Stimulated activated CD8-positive, alpha-beta memory T cell treated with anti-CD3 and anti-CD28 coated beads, Interleukin-12 subunit alpha, Interleukin-12 subunit beta, amount 100 ng/mL, for 4 hours (primary cell): ENCODE results near the gene PCLO.
"Not testable (repeated sequence)": the region's sequence is repeated elsewhere in the genome, so short reads cannot be mapped to it uniquely, and the experiment has no call there.

ENCODE experiments used
- DNase-seq: peaks from one replicate; pipeline ENCODE4 v3.0.0-alpha.2; 2020; ENCODE audit warnings: low read depth

Gene PCLO

DNA sequence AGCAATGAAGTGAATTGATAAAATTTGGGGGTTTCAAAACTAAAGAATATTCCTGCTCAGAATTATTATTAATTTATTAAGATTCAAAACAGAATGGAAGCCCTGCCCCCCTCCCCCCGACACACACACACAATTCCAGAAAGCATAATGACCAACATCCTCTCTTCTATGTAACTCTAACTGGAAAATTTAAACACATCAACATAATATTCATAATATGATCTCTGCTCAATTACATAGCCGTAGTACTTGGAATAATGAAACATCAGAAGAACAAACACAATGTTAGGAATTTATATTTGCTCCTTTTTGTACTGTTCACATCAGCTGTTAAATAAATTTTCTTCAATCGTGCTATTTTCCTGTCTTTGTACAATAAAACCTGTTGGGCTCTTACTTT lies 20.8 kb downstream of the PCLO start:
- DNase-seq = no peak

DNA sequence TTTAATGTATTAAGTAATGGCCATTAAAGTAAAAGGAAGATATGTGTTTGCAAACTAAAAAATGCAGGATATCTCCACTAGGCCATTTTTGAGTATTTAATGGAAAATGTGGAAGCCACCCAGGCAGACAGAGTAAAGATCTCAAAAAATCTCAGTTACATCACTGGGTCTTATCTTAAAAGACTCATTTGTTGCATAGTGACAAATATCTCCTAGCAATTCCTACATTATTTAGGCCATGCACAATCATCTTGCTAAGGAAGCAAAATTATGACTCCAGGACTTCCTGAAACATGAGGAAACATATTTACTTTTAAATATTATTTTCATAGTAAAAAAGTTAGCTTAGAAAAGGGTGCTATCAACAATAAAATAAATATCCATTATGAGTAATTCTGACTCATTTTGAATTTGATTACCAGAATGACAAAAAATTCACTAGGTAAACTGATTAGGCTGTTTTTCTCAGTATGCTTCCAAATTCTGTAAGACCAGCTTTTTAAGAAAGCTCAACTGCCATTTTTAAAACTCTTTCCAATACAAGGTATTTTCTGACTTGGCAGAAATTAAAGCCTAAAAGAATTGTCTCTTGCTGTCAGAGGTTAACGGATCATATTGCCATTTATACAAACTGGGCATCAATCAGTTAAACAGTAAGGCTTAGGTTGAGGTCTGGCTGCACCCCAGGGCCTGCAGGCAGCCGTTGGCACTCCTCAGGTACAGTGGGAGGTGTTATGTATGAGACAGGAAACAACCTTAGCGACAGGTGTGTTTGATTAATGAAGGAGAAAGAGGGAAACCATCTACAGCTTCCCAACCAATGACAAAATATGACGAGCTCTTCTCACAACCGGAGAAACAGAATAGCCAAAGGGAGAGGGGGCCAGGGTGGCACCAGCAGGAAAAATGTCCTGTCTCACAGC lies 31.8 kb downstream of the PCLO start:
- DNase-seq = no peak

DNA sequence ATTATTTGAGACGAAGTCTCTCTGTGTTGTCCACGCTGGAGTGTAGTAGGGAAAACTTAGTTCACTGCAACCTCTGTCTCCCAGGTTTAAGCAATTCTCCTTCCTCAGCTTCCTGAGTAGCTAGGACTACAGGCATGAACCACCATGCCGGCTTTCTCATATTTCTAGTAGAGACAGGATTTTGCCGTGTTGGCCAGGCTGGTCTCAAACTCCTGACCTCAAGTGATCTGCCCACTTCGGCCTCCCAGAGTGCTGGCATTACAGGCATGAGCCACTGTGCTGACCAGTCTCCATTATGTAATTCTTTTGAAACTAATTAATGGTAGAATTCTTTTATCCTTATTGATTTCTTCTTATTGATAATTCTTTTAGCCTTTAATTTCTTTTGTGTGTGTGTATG lies 32.5 kb downstream of the PCLO start:
- DNase-seq = no peak

DNA sequence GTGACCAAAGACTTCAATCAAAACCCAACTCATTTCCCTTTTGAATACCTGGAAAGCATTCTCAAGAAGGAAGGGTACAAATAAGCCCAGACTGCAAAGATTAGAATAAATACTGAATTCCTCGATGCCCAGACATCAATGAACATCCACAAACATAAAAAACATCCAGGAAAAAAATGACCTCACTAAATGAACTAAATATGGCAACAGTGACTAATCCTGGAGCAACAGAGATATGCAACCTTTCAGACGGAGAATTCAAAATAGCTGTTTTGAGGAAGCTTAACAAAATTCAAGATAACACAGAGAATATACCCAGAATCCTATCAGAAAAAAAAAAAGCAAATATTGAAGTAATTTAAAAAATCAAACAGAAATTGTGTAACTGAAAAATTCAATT lies 43.2 kb downstream of the PCLO start:
- DNase-seq = no peak

DNA sequence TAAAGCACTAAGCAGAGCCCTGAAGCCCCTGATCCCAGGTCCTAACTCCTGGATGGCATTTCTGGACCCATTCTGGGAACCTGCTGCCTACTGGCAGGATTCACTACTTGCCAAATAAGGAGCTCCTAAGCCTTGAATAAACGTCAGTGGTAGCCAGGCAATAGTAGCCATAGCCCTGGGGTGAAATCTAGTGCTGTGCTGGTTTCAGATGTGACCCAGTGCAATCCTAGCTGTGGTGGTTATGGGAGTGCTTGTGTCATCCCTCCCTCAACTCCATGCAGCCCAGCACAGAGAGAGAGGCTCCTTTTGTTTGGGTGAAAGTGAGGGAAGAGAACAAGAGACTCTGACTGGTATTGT lies 43.7 kb downstream of the PCLO start:
- DNase-seq = no peak

DNA sequence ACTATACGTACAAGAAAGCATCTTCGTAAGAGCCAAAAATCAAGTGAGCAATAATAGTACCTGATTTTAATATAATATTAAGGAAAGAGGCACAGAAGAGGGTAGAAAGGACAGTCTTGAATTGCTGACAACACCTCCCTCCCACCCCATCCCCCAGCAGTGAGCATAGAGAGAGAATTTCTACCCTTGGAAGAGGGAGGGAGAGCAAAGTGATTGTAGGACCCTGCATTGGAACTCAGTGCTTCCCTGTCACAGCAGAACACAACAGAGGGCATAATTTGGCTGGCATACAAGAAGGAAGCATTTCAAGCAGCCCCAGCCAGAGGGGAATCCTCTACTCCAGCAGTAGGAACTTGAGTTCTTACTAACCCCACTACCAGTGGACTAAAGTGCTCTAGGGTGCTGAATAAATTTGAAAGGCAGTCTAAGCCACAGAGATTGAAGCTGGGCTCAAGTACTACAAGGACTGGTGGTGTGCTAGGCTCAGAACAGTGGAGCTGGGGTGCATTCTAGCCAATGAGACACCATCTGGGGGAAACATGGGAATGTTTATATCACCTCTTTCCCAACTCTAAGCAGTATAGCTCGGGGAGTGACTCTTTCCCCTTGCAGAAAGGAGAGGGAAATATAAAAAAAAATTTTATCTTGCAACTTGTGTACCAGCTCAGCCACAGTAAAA lies 44.2 kb downstream of the PCLO start:
- no peak for DNase-seq

DNA sequence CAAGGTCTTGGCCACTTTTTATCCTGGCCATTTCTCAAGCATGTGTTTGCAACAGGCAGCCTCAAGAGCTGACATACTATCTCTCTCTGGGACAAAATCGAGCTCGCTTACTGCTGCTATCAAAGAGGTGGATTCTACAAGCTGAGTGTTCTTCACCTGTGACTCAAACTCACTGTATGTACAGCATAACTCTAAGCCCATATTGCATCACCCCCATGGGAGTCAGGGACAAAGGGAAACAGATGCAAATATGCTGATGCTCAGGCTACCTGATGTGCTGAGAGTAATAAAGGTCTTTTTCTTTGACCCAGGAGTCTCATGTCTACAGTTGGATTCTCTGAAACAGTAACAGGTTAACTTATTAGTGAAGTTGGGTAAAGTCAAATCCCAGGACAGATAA lies 45.2 kb downstream of the PCLO start:
- no peak for DNase-seq

DNA sequence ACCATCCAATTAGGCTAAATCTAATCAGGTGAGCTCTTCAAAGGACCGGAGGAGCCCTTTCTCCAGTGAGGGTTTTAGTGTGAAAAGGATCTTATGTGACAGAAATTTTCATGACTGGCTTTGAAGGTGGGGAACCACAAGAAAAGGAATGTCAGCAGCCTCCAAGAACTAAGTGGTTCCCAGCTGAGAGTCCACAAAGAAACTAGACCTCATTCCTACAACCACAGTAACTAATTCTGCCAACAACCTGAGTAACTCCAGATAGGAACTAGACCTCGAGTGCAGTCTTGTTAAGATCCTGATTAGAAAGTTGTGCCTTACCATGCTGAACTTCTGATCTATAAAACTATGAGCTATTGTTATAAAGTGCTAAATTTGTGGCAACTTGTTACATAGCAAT lies 51.3 kb downstream of the PCLO start:
- no peak for DNase-seq

DNA sequence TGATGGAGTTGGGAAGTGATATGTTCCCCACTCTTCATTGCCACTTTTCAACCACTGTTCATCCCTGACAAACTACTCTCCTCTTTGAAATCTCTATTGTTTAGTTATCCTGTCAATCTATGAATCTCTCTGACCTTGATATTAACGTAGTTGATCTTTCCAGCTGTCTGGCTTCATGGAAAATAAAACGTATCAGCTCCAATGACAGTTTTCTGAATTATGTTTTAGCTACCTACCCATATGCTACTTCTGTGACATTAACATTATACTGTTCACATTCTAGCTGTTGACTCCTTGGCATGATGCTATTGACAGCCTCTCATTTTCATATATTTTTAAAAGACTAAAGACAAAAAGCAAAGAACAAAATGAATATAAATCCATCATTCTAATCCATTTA lies 53.3 kb downstream of the PCLO start:
- DNase-seq = no peak

DNA sequence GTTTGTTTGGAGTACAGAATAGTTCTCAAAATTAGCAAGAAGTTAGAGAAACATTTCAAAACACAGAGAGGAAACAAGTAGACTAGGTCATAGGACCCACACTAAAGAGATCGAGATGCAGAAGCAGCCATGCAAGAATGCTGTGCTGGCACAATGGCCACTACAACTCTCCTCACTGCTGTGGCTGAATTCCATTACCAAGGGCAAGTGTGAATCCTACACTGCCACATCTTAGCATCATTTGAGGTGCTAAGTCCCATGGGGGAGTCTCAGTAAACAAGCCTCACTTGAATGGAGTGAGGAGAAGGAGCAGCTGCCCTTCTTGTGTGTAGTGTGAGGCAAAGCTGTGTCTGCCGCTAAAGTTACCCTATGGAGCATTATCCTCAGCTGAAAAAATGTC lies 56.7 kb downstream of the PCLO start:
- DNase-seq = no peak

DNA sequence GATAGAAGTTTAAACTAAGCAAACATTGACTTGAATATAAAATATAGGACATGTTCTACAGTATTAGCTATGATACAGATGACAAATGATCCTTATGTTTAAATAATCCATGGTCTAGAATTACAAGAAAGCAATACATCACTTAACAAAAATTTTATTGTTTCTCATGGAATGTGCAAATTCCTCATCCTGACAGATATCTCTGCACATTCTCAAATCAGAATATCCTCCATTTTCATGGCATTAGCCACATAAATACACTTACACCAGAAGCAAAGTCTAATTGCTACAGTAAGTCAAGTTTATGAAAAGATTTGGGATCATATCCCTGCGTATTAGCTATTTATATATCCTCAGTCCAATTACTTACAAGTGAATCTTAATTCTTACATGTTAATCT lies 57.6 kb downstream of the PCLO start:
- DNase-seq = no peak

DNA sequence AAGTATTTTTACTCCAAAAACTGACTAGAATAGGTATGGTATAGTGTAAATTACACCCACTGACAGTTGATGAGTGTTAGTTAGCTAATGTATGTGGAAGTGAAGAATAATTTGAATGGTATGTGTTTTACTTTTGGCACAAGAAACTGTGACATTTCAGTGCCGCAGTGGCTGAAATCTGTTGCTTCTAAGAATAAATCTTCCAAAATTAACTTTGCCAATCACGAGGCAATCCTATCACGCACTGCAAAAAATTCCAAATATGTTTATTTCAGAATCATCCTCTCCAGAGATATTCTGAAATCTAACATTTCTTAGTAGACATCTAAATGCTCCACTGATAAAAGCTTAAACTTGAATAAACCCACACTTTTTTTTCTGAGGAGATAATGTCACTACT lies 61.2 kb downstream of the PCLO start:
- DNase-seq = no peak

DNA sequence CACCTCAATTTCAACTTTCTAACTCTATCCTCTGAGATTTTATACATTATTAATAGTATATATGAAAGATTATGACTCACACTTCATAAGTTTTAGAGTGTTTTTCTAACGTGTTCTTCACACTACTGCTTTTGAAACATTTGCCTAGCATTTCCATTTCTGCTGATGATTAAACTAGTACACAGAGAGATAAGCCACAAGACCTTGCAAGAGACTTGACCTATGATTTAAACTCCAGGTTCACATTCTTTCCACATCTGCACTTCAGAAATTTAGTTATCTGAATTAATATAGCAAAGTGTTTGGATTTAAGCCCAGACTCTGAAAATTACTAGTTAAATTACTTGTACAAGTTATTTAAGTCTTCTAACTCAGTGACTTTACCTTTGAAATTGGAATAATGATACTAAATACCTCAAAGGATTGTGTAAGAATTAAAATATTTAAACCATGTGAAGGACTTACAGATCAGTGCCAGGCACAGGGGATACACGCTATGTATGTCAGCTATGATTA lies 66.6 kb downstream of the PCLO start:
- no peak for DNase-seq

DNA sequence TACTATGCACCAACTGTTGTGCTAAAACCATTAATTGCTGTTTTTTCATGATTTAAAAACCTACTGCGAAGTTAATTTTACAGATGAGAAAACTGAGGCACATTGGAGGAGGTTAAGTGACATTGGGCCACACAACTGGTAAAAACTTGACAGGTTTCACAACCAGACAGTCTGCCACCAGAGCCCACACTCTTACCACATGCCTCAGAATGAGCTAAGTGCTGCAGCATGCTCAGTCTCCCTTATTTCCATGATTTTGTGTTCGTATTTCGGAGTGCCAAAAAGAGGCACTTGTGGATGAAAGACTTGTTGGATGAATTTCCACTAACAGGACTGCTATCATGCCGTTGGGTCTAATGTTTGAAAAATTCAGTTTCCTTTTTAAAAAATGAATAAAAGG lies 77.4 kb downstream of the PCLO start:
- DNase-seq = no peak

DNA sequence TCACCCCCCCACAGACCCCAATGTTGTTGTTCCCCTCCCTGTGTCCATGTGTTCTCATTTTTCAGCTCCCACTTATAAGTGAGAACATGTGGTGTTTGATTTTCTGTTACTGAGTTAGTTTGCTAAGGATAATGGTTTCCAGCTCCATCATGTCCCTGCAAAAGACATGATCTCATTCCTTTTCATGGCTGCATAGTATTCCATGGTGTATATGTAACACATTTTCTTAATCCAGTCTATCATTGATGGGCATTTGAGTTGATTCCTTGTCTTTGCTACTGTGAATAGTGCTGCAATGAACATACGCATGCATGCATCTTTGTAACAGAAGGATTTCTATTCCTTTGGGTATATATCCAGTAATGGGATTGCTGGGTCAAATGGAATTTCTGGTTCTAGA lies 82.8 kb downstream of the PCLO start:
- not testable (repeated sequence) for DNase-seq

DNA sequence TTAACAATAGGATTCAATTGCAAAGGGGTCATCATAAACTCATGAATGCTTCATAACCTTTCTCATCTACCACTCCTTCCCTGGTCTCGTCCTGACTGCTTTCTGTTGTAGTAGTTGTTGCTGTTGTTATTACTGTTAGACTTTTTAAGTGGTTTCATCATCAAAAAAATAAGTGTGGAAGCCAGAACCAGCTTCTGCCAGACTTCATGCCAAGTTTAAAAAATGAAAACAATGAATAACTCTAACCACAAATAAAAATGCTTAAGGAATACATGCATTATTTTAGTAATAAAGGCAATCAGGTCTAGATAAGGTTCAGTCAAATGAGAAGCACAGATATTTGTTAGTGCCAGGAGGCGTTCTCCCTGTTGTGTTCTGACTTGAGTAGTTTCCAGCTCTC lies 85.4 kb downstream of the PCLO start:
- no peak for DNase-seq

DNA sequence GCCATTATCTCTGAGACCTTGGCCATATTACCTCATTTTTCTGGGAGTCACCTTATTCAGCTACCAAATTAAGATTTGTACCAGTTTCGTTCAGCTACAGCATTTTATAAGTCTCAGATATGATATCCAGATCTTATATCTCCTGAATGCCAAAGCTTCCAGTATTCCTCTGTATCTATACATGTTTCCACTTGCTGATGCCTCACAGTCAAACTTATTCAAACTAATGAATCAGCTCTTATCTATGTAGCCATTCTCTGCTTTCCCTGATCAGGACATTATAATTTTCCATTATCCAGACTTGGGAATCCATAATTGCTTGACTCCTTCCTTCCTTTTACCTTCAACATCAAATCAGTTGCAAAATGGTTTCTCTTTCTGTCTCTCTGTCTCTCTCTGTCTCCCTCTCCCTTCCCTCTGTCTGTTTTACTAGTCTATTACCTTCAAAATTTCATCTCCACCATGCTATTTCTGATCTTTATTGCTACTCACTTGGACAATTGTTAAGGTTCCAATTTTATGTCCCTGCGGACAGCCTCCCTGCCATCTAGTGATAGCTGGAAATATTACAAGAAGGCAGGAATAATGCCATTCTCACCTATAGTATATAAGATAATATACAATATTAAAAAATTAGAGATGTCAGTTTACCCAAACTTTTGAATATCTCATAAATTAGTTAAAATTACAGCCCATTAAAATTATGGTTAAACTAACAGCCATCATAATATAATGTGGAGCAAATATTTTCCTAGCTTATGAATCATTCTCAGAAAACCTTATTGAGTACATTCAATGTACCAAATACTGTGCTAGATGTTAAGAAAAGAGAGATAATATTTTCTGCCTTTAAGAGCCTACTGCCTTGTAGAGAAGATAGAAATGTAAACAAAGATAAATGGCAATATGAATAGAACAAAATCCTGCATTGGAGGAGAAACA lies 89.8 kb downstream of the PCLO start:
- no peak for DNase-seq

DNA sequence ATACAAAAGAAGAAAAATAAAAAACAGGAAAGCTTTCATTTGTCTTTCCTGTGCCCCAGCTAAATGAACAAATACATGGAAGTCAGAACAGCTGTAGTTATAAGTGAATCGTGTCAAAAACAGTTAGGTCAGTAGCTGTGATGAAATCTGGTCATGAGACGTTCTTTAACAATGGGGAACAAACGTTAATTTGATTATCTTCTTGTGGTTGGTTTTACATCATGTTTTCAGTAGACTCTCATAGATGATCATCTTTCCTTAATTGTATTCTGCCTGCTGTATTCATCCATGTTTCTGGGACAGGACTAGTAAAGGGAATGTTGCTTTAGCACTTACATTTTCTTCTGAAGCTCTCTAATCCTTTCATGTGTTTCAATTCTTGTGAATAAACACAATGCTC lies 97.0 kb downstream of the PCLO start:
- no peak for DNase-seq

DNA sequence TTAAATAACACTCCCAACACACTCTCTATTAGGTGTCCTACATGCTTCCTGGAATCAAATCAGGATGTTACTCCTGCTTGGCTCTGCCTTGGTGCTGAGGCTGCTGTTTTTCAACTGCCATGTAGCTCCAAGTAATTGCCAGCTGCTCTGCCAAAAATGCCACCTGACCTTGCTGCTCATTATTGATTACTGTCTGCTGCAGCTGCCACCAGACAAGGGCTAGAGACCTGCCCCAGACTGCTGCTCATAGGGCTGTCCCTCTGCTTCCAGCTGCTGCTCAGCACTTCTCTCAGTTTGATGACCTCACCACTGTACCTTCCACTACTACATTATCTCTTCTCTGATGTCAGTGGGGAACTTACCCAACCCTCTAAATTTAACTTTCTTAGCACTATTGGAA lies 102.5 kb downstream of the PCLO start:
- DNase-seq = no peak

DNA sequence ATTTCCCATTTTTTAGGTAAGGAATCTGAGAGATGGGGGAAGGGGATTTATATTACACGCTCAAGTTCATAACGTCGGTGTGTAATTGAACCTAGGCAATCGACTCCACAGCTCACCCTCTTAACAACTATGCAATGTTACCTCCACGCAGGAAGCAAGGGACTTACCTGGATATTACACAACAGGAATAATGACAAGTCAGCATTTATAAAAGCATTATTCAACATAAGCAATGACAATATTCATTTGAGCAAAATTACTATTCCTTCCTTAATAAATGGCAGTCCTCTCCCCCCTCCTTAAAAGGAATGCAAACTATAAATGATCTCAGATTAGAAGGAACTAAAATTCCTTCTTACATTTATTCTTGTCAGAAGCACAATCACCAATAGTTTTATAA lies 104.0 kb downstream of the PCLO start:
- DNase-seq = no peak

DNA sequence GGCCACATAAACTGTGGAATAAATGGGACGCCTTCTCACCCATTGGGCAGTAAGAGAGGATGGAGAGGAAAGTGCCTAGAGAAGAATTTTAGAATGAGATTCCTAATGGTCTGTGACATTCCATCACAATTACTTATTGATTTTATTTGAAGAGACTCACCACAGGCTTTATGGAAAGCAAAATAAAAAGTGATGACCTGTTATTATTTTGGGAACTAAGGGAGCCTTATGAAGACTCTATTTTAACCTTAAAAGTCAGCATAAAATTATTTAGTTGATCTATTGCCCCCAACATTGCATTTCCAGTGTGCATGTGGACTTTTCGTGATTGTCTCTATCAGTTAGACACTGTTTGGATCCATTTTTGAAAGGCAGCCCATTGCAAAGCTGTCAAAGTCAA lies 107.5 kb downstream of the PCLO start:
- DNase-seq = no peak

DNA sequence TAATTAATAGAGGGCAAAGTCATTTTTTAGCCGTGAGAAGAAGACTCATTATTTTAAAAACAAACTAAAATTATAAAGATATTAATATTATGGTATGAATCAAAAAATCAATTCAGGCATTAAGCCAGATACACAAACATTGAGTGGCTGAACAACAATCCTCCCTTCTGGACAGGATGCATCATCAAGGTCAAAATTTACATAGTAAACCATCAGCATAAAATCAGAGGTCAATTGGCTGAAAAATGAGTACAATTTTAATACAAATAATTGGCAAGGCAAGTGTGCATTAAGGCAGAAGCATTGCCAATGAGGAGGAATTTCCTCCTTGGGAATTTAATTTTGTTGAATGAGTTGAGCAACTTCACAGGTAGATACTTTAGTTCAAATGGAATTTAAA lies 108.2 kb downstream of the PCLO start:
- no peak for DNase-seq
